H7 (cell line): ENCODE data around the gene SCN2B. TPM values are rescaled to one million over a fixed set of nuclear protein-coding genes. Genes with fewer than 3 reads are reported as not detected.

Experiments
- DNase-seq: peaks from one replicate; pipeline ENCODE4 v3.0.0; 2012
- H3K27me3 ChIP-seq: 2 replicates; pipeline ENCODE4 v1.6.0; 2011; ENCODE audit warnings: mild to moderate bottlenecking, low read length; ENCODE audit not compliant: control insufficient read depth, insufficient read depth
- H3K36me3 ChIP-seq: replicated peaks from 2 replicates; pipeline ENCODE4 v1.5.1; 2011; ENCODE audit warnings: low read length; ENCODE audit not compliant: control insufficient read depth, insufficient read depth
- H3K4me3 ChIP-seq: 2 replicates; pipeline ENCODE4 v1.5.1; 2011; ENCODE audit warnings: low read depth, mild to moderate bottlenecking, control low read depth, low read length, moderate library complexity; ENCODE audit not compliant: insufficient read depth
- total RNA-seq: library from RNA; depleted of rRNA; stranded (reverse); fragments of >200 nt; shearing (Covaris generic); gene quantifications from 2 replicates; pipeline ENCODE4 v1.2.3, GENCODE V29; 2014

SCN2B gene
- total RNA-seq, 1 experiment from 2014 or later = 0.03 TPM

DNA sequence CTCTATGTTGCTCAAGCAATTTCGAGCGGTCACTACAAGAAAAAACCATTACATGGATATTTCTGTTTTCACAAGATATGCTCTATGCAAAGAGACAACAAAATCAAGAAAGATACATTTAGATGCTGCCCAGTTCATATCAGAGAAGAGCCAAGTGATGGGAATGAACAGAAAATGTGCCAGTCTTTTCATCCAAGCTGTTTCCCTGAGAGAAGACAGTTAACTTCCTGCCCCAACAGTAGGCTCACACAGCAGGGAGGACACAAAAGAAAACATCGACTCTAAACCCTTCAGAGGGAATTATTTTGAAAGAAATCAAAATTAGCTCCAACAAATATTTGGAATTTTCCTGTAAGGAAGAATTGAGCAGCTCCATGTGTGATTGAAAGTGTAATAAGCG, 36.8 kb upstream of the SCN2B start:
- DNase-seq = no peak
- Histone ChIP-seq H3K27me3 (no peaks in the 10 kb centered on the region), H3K36me3 (no peaks in the 10 kb centered on the region), H3K4me3 (no peak overlapping the region)

DNA sequence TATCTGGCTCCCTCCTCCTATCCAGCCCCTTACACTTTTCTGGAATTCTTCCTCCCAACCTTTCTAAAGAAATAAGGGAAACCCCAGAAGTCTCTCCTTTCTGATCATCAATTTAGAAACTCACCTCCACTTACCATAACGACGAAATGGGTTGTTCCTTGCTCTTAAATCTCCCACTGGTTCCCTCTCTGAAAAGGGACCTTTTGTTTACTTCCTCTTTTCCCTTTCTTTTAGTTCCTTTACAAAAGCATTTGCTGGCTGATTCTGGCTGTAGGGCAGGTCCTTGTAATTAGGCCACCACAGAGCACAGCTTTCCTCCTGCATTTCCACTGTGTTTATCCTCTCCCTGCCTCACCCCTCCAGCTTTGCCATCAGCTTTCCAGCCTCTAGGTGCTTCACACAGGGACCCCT, 36.3 kb upstream of the SCN2B start:
- no peaks in the 10 kb centered on the region for H3K36me3 ChIP-seq
- no peaks in the 10 kb centered on the region for H3K27me3 ChIP-seq
- no peak for DNase-seq
- no peak overlapping the region for H3K4me3 ChIP-seq

DNA sequence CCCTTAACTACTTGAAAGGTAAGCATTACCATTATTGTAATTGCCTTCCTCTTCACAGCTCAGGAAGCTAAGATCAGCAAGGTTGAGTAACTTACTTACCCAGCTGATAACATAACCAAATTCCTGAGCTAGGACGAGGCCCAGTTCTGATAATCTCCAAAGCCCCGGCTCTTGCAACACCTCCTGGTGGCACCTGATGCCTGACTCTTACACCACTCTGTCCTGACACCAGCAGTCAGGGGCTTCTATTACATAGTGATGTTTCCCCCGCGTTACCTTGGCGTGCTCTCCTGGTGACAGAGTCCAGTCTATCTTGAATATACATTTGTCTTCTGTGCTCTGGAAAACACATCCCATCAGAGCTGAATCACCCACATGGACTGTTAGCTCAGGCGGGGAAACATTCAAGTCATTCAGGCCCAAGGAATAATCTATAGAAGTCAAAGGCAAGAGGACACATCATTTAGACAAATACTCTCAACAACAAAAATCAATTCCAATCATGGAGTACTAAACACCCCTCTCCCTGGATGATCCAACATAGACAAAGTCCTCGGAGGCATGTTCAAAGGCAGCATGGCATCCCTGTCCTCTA, 35.8 kb upstream of the SCN2B start:
- Histone ChIP-seq H3K36me3 (no peaks in the 10 kb centered on the region), H3K27me3 (no peaks in the 10 kb centered on the region), H3K4me3 (no peak overlapping the region)
- DNase-seq = no peak

DNA sequence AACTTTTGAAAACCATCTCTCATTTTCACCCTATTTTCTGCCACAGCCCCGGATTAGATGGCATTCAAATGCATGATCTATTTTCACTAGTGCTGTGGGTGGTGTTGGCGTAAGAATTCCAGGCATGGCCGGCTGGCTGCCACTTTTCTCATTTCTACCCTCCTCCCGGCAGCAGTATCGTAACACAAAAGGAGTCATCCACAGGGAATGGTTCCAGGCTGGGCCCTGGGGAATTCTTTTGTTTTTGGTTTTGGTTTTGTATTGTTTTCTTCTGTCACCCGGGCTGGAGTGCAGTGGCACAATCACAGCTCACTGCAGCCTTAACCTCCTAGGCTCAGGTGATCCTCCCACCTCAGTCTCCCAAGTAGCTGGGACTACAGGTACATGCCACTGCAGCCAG, 34.6 kb upstream of the SCN2B start:
- DNase-seq = peak; percentile 62
- Histone ChIP-seq H3K27me3 (no peaks in the 10 kb centered on the region), H3K4me3 (no peak overlapping the region), H3K36me3 (no peaks in the 10 kb centered on the region)

DNA sequence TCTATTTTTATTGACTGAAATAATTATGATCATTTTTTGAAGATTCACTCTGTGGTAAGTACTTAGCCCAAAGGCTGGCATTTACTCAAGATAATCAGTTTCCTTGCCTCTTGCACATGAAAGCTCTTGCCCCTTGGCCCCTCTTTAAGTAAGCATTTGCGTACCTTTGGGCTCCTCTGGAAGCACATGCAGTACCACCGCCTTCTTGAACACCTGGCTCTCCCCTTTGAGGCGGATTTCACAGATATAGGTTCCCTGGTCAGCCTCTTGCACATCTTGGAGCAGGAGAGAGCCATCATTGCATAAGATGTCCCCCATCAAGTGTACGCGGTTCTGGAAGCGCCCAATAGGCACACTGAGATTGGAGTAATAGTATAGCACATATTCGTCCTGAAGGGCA, 33.9 kb upstream of the SCN2B start:
- H3K36me3 ChIP-seq = no peaks in the 10 kb centered on the region
- H3K27me3 ChIP-seq = no peaks in the 10 kb centered on the region
- DNase-seq = no peak
- no peak overlapping the region for H3K4me3 ChIP-seq

DNA sequence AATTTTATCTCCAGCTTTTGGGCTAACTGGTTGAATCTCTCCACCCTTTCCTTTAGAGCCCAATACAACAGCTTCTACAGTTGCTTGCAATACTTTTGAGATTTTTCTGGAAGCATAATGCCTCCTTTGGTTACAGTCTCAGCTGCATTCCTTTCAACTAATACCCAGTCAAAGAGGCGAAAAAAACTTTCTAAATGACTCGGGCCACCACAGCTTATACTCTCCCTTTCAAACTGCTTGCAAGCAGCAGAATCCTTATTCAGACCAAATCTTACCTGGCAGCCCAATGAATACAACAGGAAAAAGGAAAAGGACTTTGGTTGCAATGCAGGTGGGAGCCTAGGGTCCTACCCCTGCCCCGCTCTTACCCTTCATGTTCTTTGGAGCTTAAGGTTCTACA, 32.6 kb upstream of the SCN2B start:
- Histone ChIP-seq H3K36me3 (no peaks in the 10 kb centered on the region), H3K4me3 (no peak overlapping the region), H3K27me3 (0 out of 2 replicates have a peak, but pooled peaks cover 3% of the 10 kb centered on the region)
- DNase-seq = no peak

DNA sequence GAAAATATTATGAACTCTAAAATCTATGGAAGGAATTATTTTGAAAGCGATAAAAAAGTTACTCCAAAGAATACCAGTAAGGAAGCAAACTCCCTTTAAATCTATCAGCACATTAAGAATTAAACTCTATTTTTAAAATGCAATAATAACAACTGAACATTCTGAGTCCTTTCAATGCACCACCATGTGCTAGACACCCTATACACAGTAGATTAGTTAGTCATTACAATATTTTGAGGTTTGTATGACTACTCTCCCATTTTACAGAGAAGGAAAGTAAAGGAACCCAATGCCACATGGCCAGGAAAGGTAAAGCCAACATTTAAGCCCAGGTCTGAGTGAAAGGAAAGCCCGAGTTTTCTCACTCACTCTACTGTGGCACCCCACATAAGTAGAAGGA, 30.6 kb upstream of the SCN2B start:
- Histone ChIP-seq H3K27me3 (0 out of 2 replicates have a peak, but pooled peaks cover 3% of the 10 kb centered on the region), H3K4me3 (no peak overlapping the region), H3K36me3 (no peaks in the 10 kb centered on the region)
- DNase-seq = no peak

DNA sequence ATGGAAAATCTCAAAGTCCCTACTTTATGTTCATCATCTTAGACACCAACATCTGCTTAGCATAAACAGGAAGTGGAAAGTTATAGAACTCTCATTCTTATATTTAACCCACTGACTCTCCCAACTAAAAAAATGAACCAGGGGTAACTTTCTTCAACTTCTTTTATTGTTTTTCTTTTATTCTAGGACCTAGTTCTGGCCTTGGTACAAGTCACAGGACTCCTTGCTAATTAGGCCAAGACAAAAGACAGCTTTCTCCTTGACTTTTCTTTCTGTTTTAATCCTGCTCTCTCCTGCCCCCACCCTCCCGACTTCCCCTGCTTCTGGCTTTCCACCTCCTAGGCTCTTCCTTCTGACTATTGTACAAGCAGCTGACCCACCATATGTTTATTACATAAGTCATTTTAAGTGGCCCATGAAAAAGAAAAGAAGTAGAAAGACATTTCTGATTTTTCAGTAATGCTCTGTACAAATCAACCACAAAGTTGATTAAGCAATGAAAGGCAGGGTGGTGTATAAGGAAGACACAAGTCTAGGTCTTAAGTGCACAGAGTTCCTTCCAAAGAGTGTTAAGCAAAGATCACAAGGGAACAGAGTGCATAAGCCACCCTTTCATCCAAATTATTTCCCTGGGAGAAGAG, 30.1 kb upstream of the SCN2B start:
- H3K36me3 ChIP-seq = no peaks in the 10 kb centered on the region
- no peak overlapping the region for H3K4me3 ChIP-seq
- H3K27me3 ChIP-seq = 0 out of 2 replicates have a peak, but pooled peaks cover 3% of the 10 kb centered on the region
- DNase-seq = no peak

DNA sequence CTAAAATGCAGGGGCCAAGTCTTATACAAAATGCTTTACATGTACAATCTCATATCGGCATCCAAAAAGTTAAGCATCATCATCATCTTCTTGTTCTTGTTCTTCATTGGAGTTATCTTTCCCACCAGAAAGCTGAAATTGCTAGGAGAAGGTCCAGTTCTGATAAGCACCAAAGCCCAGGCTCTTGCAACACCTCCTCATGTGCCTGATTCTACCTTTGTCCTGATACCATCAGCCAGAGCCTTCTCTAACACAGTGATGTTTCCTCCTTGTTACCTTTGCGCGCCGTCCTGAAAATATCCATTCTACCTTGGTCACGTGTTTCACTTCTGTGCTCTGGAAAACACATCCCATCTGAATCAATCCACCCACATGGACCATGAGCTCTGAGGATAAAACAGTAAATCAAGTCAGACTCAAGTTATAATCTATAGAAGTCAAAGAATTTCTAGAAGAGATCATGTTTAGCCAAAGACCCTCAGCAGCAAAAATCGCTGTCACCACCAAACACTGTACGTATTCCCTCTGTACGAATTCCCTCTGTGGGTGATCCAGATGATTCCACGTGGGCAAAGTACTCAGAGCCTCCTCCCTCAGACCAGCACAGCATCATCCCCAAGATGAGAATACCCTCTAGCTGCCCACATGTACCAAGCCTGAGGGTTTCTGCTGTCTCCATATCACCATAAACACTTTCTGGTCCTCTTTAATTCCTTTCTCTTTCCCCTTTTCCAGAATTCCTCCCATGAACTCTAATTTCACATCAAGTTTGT, 29.4 kb upstream of the SCN2B start:
- Histone ChIP-seq H3K36me3 (no peaks in the 10 kb centered on the region), H3K4me3 (no peak overlapping the region), H3K27me3 (0 out of 2 replicates have a peak, but pooled peaks cover 3% of the 10 kb centered on the region)
- no peak for DNase-seq

DNA sequence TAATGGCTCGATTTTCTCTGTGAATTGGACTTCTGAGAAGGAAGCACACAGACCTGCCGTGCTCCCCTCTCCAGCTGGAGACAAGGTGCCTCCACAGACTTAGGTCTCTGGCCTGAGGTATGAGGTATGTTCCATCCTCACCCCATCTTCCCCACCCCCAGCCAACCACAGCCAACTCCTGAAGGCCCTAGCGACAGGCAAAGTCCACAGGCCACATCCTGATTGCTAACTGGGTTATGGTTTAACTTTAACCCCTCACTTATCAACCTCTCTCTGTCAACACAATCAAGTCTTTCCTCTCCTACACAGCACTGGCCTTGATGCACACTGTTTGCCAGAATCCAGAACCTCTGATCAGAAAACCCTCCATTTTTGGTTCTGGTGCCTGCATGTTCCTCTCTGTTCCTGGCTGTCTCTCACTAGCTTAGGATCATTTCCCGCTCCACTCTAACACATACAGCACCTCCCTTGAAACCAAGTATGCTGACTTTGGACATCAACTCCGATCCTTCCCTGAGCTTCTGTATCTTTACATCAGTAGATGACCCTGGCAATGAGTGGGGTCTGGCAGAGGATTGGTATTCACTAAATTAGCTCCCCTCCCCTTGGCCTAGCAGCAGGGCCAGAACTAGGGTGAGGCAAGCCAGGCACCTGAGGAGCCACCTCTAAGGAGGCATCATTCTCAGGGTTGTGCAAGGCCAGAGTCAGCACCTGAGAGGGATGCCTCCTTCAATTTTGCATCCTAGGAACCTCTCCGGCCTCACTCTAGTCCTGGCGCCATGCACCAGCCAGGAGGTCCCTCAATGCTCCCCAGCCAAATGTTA, 26.4 kb upstream of the SCN2B start:
- Histone ChIP-seq H3K27me3 (0 out of 2 replicates have a peak, but pooled peaks cover 3% of the 10 kb centered on the region), H3K36me3 (no peaks in the 10 kb centered on the region), H3K4me3 (no peak overlapping the region)
- DNase-seq = no peak

DNA sequence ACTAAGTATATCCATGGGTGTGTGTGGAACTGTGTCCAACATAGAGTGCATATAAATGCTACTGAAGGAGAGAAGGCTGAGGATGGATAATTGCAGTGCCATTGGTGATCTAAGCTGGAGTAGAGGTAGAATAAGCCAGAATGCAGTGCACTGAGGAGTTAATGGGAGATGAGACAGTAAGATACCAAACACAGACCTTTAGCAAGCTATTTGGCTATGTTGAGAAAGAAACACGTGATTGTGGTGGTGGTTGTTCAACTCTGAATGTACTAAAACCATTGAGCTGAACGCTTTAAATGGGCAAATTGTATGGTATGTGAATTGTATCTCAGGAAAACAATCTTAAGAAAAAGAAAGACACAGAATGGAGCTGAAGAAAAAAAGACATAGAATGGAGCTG, 25.5 kb upstream of the SCN2B start:
- Histone ChIP-seq H3K36me3 (no peaks in the 10 kb centered on the region), H3K4me3 (no peak overlapping the region), H3K27me3 (0 out of 2 replicates have a peak, but pooled peaks cover 3% of the 10 kb centered on the region)
- no peak for DNase-seq

DNA sequence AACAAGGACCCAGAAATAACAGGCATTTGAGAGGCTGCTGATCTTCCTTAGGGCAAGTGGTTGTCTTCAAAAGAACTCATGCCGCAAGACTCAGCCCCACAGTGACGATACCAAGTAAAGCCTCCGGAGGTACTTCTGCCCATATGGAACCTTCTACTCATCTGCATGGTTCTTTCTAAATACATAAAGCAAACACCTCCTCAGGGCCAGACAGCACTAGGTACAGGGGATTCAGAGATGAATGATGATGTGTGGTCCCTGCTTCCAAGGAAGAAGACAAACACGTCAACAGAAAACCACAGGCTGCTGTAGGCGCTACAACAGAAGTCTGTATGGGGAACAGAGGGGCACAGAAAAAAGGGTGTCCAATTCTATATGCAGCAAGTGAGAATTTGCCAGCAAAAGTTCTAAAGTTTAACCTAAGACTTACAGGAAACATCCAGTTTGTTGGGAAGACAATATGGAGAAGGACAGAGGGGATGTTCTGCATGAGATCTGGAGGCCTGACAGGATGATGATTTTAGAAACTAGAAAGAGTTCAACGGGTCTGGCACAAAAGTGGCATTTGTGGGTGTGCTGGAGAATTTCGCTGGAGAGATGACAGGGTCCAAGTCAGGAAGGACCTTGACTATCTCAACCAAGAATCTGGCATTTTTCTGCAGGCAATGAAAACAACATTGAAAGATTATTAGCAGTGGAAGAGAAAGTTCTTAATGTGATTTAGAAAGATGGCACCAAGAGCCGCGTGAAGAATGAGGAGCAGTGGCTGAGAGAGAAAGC, 24.7 kb upstream of the SCN2B start:
- H3K4me3 ChIP-seq = no peak overlapping the region
- 0 out of 2 replicates have a peak, but pooled peaks cover 3% of the 10 kb centered on the region for H3K27me3 ChIP-seq
- no peaks in the 10 kb centered on the region for H3K36me3 ChIP-seq
- DNase-seq = no peak

DNA sequence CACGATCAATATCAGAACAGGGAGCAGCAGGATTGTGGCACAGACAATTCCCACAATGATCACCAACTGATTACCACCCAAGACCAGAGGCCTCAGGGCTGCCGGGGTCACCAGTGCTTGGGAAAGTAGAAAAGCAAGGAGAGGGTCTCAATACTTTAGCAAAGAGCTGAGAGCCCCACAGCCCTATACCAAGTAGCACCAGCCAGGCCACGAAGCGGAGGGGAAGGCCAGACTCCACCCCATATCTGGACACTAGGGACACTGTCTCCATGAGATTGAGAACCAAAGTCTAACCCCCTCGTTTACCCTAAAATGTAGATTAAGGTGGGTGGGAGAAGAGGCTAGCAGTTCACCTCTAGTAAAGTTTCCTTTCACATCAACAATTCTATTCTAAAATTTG, 24.1 kb upstream of the SCN2B start:
- 0 out of 2 replicates have a peak, but pooled peaks cover 3% of the 10 kb centered on the region for H3K27me3 ChIP-seq
- no peaks in the 10 kb centered on the region for H3K36me3 ChIP-seq

DNA sequence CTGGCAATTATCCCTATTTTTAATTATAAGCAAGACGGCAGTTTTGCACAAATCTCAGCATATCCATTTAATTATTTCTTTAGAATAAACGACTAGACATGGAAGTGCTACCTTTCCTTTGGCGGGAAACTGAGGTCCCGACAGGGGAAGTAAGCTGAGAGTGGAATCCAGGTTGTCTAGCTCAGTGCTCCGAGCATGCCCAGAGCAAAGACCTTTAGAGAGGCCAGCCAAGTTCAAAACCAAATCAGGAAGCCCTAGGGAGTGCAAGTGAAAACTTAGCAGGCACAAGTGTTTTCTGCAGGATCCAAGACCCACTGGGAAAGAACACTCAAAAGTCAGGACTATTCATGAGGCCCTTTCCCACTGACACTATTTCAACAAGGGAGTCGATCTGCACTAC, 22.7 kb upstream of the SCN2B start:
- no peak for DNase-seq
- Histone ChIP-seq H3K27me3 (no peaks in the 10 kb centered on the region), H3K4me3 (no peak overlapping the region), H3K36me3 (no peaks in the 10 kb centered on the region)

More for the DNA sequence above, 24.1 kb upstream of the SCN2B start:
- no peak overlapping the region for H3K4me3 ChIP-seq
- DNase-seq = no peak
